BLaER1 (cell line): ENCODE results near the gene FAM9C.

Source experiments
- H3K27ac ChIP-seq: shearing (Covaris generic); formaldehyde crosslinking; 2 replicates; pipeline ENCODE4 v1.8.1; 2022
- H3K27me3 ChIP-seq: shearing (Covaris generic); formaldehyde crosslinking; 2 replicates; pipeline ENCODE4 v1.8.1; 2022
- H3K36me3 ChIP-seq: shearing (Covaris generic); formaldehyde crosslinking; 2 replicates; pipeline ENCODE4 v1.8.1; 2022
- H3K4me1 ChIP-seq: shearing (Covaris generic); formaldehyde crosslinking; 2 replicates; pipeline ENCODE4 v1.8.1; 2022
- H3K4me2 ChIP-seq: shearing (Covaris generic); formaldehyde crosslinking; 2 replicates; pipeline ENCODE4 v1.8.1; 2022
- H3K4me3 ChIP-seq: shearing (Covaris generic); formaldehyde crosslinking; 2 replicates; pipeline ENCODE4 v1.8.1; 2022
- H3K9ac ChIP-seq: shearing (Covaris generic); formaldehyde crosslinking; 2 replicates; pipeline ENCODE4 v1.8.1; 2022
- H3K9me3 ChIP-seq: shearing (Covaris generic); formaldehyde crosslinking; 2 replicates; pipeline ENCODE4 v1.8.1; 2022
- H4K20me1 ChIP-seq: shearing (Covaris generic); formaldehyde crosslinking; 2 replicates; pipeline ENCODE4 v1.8.1; 2022
- Cebpa-rat ChIP-seq: shearing (Covaris generic); IDR thresholded peaks from 2 replicates; pipeline ENCODE4 v1.8.1; 2022

Gene FAM9C

DNA sequence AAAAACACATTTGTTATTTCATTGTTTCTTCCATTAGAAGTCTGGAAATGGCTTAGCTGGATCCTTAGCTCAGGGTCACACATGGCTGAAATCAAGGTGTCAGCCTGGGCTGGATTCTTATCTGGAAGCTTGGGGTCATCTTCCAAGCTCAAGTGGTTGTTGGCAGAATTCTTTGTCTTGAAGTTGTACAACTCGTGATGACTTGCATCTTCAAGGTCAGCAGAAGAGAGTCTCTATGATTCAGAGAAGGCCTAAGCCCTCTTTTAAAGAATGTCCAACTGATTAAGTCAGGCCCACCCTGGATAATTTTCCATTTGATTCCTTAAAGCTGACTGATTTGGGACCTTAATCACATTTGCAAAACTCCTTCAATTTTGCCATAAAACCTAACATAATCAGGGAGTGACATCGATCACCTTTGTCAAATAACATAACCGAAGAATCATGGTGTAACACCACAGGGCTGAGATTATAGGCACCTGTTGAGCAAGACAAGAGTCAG lies 47.4 kb downstream of the FAM9C start:
- Histone ChIP-seq H3K9me3 (peaks cover 5% of the 10 kb centered on the region; the same call in 1 of the 2 replicates), H3K9ac (no peak overlapping the region), H4K20me1 (no peaks in the 10 kb centered on the region), H3K4me2 (peak overlapping the region; percentile 75), H3K27ac (peak overlapping the region; percentile 92), H3K4me3 (no peak overlapping the region), H3K4me1 (peaks cover 64% of the 10 kb centered on the region), H3K27me3 (no peaks in the 10 kb centered on the region), H3K36me3 (no peaks in the 10 kb centered on the region)
- TF ChIP-seq Cebpa-rat: no peak

DNA sequence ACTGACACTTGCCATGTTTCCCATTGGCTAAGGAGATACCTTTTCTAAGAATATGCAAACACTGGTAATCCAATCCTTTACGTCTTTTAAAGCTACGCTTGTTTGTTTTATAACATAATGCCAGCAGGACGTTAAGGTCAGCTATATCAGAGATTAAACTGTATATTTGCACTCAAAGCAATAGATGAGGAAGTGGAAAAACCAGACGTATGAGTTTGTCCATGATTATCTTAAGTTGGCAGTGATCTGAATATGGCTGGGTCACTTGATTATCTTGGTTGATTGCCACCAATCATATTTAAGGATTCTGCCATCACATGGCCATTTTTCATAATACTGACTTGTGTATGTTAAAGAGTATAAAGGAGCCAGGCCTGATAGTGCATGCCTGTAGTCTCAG lies 50.1 kb downstream of the FAM9C start:
- peaks cover 12% of the 10 kb centered on the region for H3K9me3 ChIP-seq
- no peak overlapping the region for H3K9ac ChIP-seq
- peaks cover 50% of the 10 kb centered on the region for H3K4me1 ChIP-seq
- H3K4me3 ChIP-seq: no peak overlapping the region
- no peak overlapping the region for H3K27ac ChIP-seq
- no peak for TF ChIP-seq Cebpa-rat
- H4K20me1 ChIP-seq: no peaks in the 10 kb centered on the region
- no peaks in the 10 kb centered on the region for H3K27me3 ChIP-seq
- H3K36me3 ChIP-seq: no peaks in the 10 kb centered on the region
- no peak overlapping the region for H3K4me2 ChIP-seq

DNA sequence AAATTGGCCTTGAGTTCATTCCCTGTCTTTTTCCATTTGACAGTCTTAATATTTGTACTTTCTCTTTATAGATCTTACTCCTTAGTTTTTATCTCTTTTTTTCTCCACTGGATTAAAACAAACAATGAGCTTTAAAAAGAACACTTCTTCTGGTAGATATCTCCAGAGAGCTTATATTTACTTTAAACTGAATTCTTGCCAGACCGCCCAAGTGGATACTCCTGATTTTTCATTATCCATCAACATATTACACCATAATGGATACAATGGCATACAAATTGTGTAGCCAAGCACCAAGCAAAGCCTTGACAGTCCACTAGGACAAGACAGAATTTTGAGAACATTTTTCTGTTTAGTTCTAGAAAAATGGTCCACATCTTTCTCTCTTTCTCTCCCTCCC lies 50.6 kb downstream of the FAM9C start:
- Histone ChIP-seq H3K4me3 (no peak overlapping the region), H4K20me1 (no peaks in the 10 kb centered on the region), H3K27ac (no peak overlapping the region), H3K4me1 (peaks cover 50% of the 10 kb centered on the region), H3K9me3 (peaks cover 12% of the 10 kb centered on the region), H3K36me3 (no peaks in the 10 kb centered on the region), H3K9ac (no peak overlapping the region), H3K4me2 (no peak overlapping the region), H3K27me3 (no peaks in the 10 kb centered on the region)
- TF ChIP-seq Cebpa-rat: no peak

DNA sequence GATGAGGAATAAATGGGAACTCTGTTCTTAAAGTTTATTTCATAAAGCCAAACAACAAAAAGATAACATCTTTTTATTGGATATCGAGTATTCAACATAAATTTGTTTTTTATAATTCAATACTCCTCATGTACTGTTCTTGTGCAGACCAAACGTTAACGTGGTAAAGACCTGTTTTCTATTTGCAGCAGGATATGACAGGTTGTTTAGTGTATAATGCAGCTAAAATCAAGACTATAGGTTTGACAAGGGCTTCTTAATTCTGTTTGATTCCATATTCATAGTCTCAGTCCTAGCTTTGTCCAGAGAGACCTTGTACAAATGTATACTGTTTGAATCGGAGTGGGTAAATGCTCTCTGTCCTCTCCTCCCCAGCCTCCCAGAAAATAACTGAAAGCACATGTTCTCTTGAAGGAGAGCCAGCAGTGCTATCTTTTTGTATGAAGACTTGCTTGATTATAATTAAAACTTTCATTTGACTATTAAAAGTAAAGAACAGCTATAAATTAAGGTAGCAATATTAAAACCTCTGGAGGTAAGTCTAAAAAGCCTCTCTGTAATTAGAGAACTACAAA lies 51.8 kb downstream of the FAM9C start:
- Histone ChIP-seq H3K4me2 (no peak overlapping the region), H3K4me1 (peaks cover 38% of the 10 kb centered on the region), H3K9ac (no peak overlapping the region), H3K36me3 (no peaks in the 10 kb centered on the region), H4K20me1 (no peaks in the 10 kb centered on the region), H3K9me3 (peaks cover 13% of the 10 kb centered on the region), H3K27me3 (no peaks in the 10 kb centered on the region), H3K4me3 (no peak overlapping the region), H3K27ac (no peak overlapping the region)
- no peak for TF ChIP-seq Cebpa-rat

DNA sequence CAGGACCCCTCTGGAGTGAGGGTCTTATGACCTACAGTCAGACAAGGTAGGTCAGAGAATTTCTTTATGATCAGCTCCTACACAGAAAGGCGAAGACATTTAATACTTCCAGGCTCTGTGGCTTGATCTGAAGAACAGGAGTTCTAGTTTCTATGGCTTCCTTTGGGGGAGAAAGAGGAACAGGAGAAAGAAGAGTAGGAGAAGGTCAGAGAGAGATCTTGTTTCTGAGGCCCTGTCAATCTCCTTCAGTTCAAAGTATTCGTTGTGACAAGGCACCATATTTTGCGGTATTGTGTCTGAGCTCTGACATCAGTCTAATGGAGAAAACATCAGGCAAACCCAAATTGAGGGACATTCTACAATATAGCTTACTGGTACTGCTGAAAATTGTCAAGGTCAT lies 52.8 kb downstream of the FAM9C start:
- no peaks in the 10 kb centered on the region for H3K27me3 ChIP-seq
- H3K9me3 ChIP-seq: peaks cover 23% of the 10 kb centered on the region
- H4K20me1 ChIP-seq: no peaks in the 10 kb centered on the region
- no peak overlapping the region for H3K4me2 ChIP-seq
- H3K4me1 ChIP-seq: peaks cover 27% of the 10 kb centered on the region
- no peak overlapping the region for H3K9ac ChIP-seq
- no peak overlapping the region for H3K27ac ChIP-seq
- no peak overlapping the region for H3K4me3 ChIP-seq
- no peaks in the 10 kb centered on the region for H3K36me3 ChIP-seq
- no peak for TF ChIP-seq Cebpa-rat

DNA sequence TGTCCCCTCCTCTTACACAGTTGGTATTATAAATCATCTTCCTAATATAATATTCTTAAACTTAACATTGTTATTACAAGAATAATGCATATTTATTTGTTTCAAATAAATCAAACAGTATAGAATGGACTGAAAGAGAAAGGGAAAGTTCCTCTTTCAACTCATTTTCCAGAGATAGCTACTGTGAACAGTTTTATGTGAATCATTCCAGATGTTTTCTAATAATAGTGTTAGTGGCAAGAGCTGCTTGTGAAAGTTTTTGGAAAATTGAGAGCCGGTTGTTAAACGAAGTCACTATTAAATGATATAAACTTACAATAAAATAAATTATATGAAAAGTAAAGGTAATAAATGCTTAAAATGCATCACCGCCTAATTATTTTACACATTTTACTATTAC lies 55.0 kb downstream of the FAM9C start:
- Histone ChIP-seq H3K4me2 (no peak overlapping the region), H3K4me1 (peaks cover 28% of the 10 kb centered on the region)

DNA sequence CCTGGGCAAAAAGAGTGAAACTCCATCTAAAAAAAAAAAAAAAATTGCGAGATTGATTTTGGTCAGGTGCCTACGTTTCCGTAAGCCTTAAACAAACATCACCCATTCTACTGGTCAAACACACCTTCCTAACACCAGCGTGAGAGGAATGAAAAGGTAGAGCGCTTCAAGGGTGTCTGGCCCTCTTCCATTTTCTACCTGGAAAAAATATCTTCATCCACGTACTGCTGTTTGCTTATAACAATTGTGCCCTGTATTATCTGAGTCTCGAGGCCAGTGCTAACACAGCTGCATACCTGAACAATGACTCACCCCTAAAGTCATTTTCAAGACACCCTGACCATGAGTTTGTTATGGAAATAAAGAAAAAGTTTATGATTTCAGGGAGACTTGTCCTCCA lies 55.6 kb downstream of the FAM9C start:
- no peak overlapping the region for H3K4me3 ChIP-seq
- H4K20me1 ChIP-seq: no peaks in the 10 kb centered on the region
- no peaks in the 10 kb centered on the region for H3K36me3 ChIP-seq
- no peak overlapping the region for H3K27ac ChIP-seq
- no peak overlapping the region for H3K9ac ChIP-seq
- H3K4me1 ChIP-seq: peaks cover 34% of the 10 kb centered on the region
- TF ChIP-seq Cebpa-rat: no peak
- peaks cover 31% of the 10 kb centered on the region for H3K9me3 ChIP-seq
- H3K27me3 ChIP-seq: no peaks in the 10 kb centered on the region
- H3K4me2 ChIP-seq: no peak overlapping the region

More for the DNA sequence above, 55.0 kb downstream of the FAM9C start:
- H4K20me1 ChIP-seq: no peaks in the 10 kb centered on the region
- H3K4me3 ChIP-seq: no peak overlapping the region
- peaks cover 31% of the 10 kb centered on the region for H3K9me3 ChIP-seq
- no peak overlapping the region for H3K9ac ChIP-seq
- no peaks in the 10 kb centered on the region for H3K27me3 ChIP-seq
- no peaks in the 10 kb centered on the region for H3K36me3 ChIP-seq
- TF ChIP-seq Cebpa-rat: no peak
- H3K27ac ChIP-seq: no peak overlapping the region

DNA sequence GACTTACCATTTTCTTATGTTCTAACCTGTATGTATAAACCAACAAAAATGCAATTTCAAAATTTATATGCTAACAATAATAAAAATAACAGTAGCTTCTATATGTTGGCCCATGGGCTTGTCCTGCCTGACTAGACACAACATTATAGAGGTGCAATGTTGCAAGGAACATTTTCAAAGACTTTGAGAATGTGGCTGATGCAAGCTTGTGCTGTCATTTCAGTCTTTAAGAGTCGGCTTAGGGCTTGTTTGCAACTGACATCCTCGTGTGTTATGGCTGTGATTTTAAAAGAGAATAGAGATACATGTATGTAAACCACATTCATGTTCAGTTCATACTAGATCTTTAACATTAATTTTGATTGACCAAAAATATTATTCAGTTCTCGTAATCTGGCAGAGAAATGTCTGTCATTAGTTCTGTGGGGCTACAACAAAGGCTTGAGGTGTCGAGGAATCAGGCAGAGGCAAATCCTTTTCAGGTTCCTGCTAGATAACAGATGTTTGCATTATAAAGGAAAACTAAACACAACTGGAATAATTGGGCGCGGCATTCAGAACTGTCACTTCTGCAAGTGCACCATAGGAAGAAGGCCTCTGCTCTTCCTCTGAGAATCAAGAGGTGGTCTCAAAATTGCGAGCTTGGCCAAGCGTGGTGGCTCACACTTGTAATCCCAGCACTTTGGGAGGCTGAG lies 56.4 kb downstream of the FAM9C start:
- H3K9me3 ChIP-seq: peaks cover 31% of the 10 kb centered on the region
- no peaks in the 10 kb centered on the region for H3K27me3 ChIP-seq
- H4K20me1 ChIP-seq: no peaks in the 10 kb centered on the region
- H3K36me3 ChIP-seq: no peaks in the 10 kb centered on the region
- TF ChIP-seq Cebpa-rat: no peak
- no peak overlapping the region for H3K27ac ChIP-seq
- no peak overlapping the region for H3K4me2 ChIP-seq
- no peak overlapping the region for H3K4me3 ChIP-seq
- H3K4me1 ChIP-seq: peaks cover 42% of the 10 kb centered on the region
- H3K9ac ChIP-seq: no peak overlapping the region

DNA sequence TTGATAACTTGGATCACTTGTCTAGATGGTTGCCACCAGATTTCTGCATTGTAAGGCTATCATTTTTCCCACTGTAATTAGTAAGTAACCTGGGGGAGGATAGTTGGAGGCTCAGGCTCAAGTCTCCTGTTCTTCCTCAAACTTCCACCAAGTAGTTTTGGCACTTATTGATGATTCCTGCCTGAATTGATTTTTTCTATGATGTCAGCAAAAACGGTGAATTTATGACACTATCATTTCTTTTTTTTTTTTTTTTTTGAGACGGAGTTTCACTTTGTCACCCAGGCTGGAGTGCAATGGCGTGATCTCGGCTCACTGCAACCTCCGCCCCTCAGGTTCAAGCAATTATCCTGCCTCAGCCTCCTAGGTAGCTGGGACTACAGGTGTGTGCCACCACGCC lies 57.1 kb downstream of the FAM9C start:
- Histone ChIP-seq H3K27me3 (no peaks in the 10 kb centered on the region), H3K4me2 (no peak overlapping the region), H3K9me3 (peaks cover 31% of the 10 kb centered on the region)

DNA sequence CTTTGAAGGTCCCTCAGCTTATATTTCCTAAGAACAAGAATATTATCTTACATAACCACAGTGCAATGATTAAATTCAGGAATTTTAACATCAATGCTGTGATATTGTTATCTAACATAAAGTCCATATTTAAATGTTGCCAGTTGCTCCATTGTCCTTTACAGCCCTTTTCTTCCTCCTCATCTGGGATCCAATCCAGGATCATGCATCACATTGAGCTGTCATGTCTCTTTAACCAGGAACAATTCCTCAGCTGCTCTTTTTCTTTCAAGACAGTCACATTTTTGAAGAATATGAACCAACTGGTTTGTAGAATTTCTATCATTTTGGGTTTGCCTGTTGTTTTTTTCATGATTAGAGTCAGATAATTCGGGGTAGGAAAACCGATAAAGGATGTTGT lies 57.5 kb downstream of the FAM9C start:
- Histone ChIP-seq H3K27me3 (no peaks in the 10 kb centered on the region), H3K4me1 (peaks cover 53% of the 10 kb centered on the region), H3K4me2 (no peak overlapping the region), H3K27ac (no peak overlapping the region), H3K36me3 (no peaks in the 10 kb centered on the region), H3K4me3 (no peak overlapping the region), H4K20me1 (no peaks in the 10 kb centered on the region), H3K9me3 (peaks cover 31% of the 10 kb centered on the region), H3K9ac (no peak overlapping the region)
- TF ChIP-seq Cebpa-rat: no peak

More for the DNA sequence above, 57.1 kb downstream of the FAM9C start:
- TF ChIP-seq Cebpa-rat: no peak
- no peak overlapping the region for H3K4me3 ChIP-seq
- no peak overlapping the region for H3K9ac ChIP-seq
- H4K20me1 ChIP-seq: no peaks in the 10 kb centered on the region
- no peaks in the 10 kb centered on the region for H3K36me3 ChIP-seq
- H3K27ac ChIP-seq: no peak overlapping the region
- peaks cover 49% of the 10 kb centered on the region for H3K4me1 ChIP-seq
